GM19372 (cell line): Measurements from ENCODE around the gene NRCAM.

Experiments
- ATAC-seq: cut with Tn5 transposase; IDR thresholded peaks from one replicate; pipeline ENCODE4 v1.9.1; 2021; ENCODE audit warnings: mild to moderate bottlenecking, low read depth, moderate library complexity; ENCODE audit not compliant: unreplicated experiment

NRCAM gene

DNA sequence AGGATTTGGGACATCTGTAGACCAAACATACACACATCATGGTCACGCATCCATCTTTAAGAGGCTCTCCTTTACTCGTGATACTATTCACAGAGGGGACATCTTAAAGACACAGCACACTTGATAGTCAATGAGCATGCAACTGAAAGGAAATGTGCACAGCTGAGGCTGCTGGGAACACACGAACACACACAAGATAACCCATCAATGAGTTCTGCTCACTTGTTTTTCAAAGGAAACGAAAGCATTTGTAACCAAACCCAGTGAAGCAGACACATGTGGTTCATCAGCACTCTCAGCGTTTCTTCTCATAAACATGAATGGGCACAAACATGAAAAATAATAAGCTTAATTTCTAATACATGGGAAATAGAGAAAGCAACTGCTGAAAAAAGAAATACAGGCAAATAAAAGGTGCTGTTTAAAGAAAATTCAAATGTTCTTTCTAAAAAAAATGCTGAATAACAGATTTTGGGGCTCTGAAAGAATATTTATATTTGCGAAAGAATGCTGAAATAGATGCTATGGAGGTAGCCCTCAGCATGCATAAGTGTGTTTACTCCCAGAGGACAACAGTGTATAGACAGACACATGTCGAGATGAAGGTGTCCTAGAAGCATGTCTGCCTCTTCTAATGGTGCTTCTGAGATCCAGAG is 266.4 kb downstream of the NRCAM start:
- peak; percentile 74 for ATAC-seq

DNA sequence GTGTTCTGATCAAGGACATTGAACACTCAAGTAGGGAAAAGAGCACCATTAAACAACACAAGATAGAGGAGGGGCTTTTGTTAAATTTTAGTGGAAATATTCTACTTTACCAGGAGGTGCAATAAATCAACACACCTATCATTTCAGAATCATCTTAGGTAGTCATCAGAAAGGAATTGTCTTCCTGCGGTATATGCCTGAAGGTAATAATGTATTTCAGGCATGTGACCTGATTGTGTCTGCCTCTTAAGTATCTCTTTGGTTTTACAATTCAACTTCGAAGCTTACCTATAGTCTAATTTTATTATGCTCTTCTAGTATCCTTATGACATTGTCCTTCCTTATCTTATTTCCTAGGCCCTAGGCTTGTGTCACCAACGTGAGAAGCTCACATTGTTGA is 267.5 kb downstream of the NRCAM start:
- ATAC-seq = no peak

- ATAC-seq = peak; percentile 57
Measured at GRCh38 chr7:108181073-108181985, 274.9 kb downstream of the NRCAM start.

DNA sequence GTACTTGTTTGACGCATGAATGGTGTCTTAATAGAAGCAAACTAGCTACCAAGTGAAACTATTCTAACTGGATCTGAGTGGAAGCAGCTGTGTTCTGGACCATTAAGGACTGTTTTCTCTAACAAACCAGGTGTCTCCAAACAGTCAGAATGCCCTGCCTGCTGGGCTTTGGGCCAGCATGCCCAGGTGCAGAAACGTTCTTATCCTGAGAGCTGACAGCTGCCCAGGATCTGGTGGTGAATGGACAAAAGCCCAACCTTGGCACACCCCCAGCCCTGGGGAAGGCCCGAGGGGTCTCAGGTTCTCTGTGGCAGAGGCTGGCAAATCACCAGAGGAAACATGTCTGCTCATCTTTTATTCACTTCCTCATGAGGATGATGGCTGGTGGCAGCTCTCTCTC is 277.8 kb downstream of the NRCAM start:
- ATAC-seq = no peak

DNA sequence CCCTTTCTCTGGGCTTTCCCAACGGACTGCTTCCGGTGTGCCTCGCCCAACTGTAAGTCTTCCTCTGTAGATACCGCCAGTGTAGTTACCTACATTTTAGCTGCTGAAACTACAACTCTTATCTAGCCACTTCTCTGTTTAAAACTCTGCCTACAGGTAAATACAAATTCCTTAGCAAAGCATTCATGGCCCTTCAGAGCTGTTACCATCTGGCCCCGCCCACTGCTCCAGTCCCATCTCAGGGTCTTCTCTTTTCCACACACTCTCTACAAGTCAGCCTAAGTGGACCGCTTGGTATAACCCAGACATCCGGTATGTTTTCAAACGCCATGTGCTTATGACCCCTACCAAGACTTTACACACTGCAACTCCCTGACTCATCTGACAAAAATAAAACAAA is 285.1 kb downstream of the NRCAM start:
- no peak for ATAC-seq

DNA sequence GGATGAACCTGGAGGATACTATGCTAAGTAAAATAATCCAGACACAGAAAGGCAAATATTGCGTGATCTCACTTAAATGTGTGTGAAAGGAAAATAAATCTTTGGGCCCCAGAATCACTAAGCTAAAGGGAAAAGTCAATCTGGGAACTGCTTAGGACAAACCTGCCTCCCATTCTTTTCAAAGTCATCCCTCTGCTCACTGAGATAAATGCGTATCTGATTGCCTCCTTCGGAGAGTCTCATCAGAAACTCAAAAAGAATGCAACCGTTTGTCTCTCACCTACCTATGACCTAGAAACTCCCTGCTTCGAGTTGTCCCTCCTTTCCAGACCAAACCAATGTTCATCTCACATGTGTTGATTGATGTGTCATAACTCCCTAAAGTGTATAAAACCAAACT is 286.0 kb downstream of the NRCAM start:
- ATAC-seq = no peak

DNA sequence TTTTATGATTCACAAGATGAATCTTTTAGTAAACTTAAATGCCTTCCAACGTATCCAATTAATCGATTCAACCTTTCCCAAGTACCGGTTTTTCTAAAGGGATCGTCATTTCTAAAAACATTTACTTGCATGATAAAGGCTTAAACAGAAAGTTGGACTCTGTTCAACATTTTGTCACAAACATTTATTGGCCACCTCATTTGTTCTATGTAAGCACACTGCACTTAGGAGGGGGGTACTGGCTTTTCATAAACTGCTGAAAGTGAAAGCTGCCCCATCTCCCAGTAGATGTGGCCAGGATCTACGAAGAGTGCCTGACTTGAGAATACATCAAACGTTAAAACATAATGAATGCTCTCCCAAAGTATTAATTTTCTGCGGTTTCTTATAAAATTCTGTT is 288.8 kb downstream of the NRCAM start:
- no peak for ATAC-seq

- ATAC-seq = no peak
Measured at GRCh38 chr7:108166687-108167086, 289.5 kb downstream of the NRCAM start.

DNA sequence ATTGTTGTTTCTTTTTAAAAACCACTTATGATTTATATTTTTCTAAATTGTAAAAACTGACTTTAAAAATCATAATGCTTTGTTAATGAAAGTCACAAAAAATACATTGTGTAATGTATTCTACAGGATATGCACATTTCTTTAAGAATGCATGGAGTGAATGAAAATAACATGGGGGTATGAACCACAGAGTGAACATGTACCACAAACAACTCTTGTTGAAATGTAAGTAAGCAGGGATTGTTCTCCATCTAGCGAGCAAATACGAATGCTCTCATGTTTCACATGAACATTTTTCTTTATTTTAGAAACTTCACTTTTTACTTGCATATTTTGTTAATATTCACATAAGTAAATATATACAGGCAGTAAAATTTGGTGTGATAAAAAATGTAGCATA is 290.5 kb downstream of the NRCAM start:
- no peak for ATAC-seq

- ATAC-seq = no peak
Measured at GRCh38 chr7:108164946-108165345, 291.3 kb downstream of the NRCAM start.

GRCh38 chr7:108164342-108164741 is 291.9 kb downstream of the NRCAM start:
- no peak for ATAC-seq

DNA sequence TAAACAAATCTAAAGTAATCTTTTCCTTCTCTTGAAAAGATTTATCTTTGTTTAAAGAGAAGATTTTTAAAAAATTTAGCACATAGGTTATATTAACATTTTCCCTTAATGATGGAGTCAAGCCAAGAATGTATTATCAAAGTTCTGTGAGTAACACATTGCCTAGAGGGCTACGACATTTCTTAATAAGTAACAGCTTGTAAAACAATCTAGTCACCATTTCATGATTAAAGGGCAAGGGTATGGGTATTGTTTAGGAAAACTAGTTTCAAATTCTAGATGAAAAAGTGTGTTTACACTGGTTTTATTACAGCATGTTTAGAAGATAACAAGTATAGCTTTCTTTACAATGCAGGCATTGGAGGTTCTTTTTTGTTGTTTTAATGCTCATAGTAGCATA is 297.5 kb downstream of the NRCAM start:
- ATAC-seq = no peak

DNA sequence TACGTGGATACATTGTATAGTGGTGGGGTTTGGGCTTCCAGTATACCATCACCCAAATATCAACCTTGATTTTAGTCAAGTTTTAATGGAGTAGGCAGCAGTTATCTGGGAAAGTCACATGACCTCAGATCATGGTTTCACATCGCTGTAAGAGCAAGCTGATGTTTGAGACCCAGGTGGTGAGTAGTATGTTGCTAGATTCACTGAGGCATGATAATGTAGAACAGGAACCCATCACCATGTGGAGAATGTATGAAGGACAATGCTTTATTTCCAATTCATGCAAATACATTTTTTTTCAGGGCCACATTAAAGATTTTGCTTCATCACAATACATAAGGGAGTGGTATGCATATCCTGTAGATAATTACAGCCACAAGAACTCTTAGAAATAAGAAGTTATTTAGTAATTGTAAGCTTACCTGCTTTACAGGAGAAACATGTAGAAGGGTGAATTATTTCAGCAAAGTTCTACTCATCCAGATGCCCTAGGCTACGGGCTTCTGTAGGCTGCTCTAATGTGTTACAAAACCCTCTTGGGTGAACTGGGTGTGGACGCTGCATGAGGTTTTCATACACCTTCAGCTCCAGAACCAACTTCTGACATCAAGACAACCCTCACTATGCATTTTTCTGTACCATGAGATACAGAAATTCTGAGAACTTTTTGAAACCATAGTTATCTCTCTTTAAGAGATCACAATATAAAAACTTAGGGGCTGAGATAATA is 298.5 kb downstream of the NRCAM start:
- no peak for ATAC-seq

DNA sequence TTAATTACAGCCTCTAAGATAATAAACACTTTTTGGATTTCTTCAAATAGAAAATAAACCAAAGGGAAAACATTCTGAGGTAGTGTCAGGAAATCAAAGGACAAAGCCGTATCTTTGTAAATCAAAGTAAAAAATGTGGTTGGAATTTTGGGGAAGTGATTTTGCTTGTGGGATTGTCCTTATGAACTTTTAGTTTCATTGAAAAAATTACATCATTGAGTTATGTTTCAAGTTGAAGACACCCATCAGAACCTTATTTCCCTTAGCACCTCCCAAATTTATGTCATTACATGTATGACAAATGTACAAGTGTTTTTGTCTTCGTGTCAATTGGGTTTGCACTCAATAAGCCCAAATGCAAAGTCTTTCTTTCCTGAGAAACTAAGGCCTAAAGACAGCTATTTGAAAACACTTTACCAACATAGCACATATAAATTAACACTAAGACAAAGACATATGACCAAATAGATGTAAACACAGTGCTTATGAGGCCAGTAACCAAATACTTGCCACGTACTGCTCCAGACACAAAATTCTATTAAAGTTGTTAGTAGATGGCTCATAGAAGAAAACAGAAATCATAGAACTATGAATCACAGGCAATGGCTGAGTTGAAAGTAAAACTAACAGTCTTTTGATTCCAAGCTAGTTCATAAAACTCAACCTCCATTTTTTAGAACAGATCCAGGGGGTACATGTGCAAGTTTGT is 299.2 kb downstream of the NRCAM start:
- ATAC-seq = no peak

- no peak for ATAC-seq
Measured at GRCh38 chr7:108152198-108152597, 304.0 kb downstream of the NRCAM start.

DNA sequence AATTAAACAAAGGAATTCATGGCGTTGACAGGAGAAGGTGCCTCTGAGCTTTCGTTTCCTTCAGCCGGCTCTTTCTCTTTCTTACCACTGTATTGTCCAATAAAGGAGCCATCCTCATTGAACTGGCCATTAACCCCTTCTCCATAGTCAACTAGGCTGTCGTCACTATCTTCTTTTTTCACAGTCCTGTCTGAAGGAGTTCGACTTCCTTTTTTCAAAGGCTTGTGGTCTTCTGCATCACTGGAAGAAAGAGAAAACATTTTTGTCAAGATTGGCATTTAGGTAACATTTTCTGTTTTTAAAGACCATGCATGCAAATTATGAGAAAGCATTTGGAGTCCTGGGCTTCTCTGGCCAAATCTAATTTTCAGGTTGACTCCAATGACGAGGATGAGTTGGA is 306.3 kb downstream of the NRCAM start:
- no peak for ATAC-seq

GRCh38 chr7:108149119-108149518 is 307.1 kb downstream of the NRCAM start:
- ATAC-seq = no peak

- ATAC-seq = no peak
Measured at GRCh38 chr7:108147031-108147563, 309.1 kb downstream of the NRCAM start.

DNA sequence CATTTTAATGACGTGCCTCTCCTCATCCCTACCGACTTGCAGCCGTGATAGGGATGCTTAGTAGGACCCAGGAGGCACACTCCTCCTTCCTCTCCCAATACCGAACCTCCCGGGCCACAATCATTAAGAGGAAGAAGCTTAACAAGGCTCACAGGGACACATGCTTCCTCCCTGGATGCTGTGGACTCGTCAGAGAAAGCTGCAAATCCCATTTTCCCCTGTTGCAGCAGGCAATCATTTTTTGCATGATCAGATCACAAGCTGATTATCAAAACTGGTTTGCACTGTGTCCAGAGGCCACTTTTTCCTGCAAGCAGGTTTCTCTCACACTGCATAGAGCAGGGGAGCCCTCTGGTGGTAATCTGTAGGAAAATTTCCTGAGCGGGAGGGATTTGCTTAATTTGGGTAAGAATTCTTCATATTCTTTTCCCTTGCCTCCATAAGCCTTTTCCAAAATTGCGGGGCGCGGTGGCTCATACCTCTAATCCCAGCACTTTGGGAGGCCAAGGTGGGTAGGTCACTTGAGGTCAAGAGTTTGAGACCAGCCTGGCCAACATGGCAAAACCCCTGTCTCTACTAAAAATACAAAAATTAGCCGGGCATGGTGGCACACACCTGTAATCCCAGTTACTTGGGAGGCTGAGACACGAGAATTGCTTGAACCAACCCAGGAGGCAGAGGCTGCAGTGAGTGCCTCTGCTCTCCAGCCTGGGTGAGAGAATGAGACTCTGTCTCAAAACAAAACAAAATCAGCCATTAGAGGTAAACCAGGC is 310.0 kb downstream of the NRCAM start:
- ATAC-seq = no peak

DNA sequence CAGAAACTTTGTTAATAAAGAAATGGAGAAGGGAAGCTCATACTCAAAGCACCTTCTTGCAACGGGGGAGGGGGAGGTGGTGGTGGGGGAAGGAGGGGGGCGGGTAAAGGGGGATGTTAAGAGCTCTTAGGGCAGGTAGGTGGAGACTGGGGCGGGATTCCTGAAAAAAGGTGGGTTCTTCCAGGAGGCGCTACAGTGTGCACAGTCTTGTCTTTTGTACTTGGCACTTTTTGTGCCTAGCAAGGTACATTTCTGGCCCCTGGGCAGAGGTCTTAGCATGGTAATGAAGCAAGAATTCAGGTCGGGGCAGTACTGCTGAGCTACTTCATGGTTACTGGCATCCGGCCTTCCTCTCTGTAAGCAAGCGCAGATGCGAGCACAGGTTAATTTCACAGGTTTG is 310.8 kb downstream of the NRCAM start:
- ATAC-seq = no peak
